GM12872 (cell line): Measurements from ENCODE around the gene LAD1.

Experiments used
- TF ChIP-seq, protein P1 (sequence below): IDR thresholded peaks from 3 replicates; pipeline ENCODE4 v1.5.1; 2011; ENCODE audit warnings: low read depth, mild to moderate bottlenecking, low read length, moderate library complexity; ENCODE audit not compliant: insufficient read depth

Gene LAD1

GRCh38 chr1:201391225-201391624 lies 7.9 kb downstream of the LAD1 start:
- TF ChIP-seq, protein P1, sequence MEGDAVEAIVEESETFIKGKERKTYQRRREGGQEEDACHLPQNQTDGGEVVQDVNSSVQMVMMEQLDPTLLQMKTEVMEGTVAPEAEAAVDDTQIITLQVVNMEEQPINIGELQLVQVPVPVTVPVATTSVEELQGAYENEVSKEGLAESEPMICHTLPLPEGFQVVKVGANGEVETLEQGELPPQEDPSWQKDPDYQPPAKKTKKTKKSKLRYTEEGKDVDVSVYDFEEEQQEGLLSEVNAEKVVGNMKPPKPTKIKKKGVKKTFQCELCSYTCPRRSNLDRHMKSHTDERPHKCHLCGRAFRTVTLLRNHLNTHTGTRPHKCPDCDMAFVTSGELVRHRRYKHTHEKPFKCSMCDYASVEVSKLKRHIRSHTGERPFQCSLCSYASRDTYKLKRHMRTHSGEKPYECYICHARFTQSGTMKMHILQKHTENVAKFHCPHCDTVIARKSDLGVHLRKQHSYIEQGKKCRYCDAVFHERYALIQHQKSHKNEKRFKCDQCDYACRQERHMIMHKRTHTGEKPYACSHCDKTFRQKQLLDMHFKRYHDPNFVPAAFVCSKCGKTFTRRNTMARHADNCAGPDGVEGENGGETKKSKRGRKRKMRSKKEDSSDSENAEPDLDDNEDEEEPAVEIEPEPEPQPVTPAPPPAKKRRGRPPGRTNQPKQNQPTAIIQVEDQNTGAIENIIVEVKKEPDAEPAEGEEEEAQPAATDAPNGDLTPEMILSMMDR, result no peak

GRCh38 chr1:201389051-201389450 lies 10.1 kb downstream of the LAD1 start:
- TF ChIP-seq, protein P1, result no peak

- TF ChIP-seq, protein P1, result no peak
Measured at GRCh38 chr1:201386208-201386607, 12.9 kb downstream of the LAD1 start.

DNA sequence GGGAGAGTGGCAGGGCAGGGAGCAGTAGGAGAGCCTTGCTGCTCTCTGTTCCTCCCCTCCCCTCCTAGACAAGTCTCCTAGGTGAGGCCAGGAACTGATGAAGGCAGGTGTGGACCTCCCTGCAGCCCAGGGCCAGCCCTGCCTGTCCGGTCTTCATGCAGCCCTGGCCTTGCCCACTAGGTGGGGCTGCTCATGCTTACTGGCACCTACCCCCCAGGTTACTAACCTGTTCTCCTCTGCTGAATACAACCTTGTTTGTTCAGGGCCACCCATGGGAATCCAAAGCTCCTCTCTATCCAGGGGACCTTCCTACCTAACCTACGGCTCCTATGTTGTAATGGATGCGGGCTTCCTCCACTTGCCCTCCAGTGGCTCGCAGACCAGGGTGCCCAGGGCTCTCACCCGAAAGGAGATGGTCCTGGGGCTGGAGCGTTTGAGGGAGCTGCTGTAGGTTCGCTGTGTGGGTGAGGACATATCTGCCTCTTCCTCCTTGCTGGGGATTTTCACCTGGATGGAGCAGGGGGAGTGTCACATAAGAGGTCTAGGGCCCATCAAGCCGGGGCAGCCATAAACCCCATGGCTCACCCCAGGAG lies 13.7 kb downstream of the LAD1 start:
- TF ChIP-seq, protein P1, result peak; percentile 98

GRCh38 chr1:201384406-201384782 lies 14.7 kb downstream of the LAD1 start:
- TF ChIP-seq, protein P1, result no peak

DNA sequence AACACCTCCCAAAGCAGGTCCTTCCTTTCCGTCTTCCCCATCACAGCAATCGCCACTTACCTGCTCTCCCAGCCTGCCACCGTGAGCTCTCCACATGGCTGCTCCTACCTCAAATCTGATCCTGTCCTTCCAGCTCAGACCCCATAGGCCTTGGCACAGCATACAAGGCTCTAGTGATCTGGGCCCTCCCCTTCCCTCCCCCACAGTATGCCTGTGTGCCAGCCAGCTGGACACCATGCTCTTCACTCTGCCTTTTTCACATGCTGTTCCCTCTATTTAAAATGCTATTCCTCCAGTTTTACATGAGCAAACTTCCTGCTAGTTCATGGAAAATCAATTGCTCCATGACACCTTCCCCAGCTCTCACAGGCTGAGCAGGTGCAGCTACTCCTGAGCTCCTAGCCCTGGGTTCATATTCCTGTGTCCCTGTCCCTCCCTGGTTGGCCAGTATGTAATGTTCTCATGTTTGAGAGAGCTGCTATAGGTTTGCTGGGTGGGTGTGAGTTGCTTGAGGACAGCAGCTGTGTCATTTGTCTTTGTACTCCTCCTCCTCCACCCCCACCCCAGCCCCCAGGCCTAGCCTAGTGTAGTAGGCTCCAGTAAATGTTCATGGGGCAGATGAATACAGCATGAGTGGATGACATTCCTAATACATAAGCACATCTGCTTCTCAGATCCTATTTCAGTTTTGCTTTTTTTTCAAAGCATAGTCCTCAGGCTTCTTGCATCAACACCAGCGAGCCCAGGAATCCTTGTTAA lies 15.3 kb downstream of the LAD1 start:
- TF ChIP-seq, protein P1, result no peak

DNA sequence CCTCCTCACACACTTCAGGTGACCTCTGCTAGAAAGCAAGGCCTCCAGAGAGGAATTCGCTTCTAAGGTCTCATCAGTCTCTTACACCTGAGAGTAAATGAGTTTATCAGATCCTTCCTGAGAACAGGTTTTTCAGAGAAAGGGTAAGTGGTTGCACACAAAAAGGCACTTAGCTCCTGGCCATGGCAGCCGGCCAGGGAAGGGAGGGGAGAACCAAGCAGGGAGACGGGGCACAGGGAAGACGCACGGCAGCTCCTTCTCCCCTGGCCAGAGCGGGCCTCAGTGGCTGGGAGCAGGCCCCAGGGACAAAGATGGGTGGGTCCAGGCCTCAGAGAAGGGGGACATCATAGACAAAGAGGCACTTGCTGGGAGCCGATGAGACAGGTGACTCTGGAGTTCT lies 18.0 kb downstream of the LAD1 start:
- TF ChIP-seq, protein P1, result no peak
